NCI-H510A (cell line): Measurements from ENCODE around the gene DAZAP2.
A peak's percentile ranks its signal among the peaks of the same experiment; 100 is the strongest.
"Not testable (repeated sequence)": the region's sequence is repeated elsewhere in the genome, so short reads cannot be mapped to it uniquely, and the experiment has no call there.

Source experiments
- DNase-seq: peaks from one replicate; lab custom pipeline; 2025; lab: John Stamatoyannopoulos, UW

DAZAP2 gene

DNA sequence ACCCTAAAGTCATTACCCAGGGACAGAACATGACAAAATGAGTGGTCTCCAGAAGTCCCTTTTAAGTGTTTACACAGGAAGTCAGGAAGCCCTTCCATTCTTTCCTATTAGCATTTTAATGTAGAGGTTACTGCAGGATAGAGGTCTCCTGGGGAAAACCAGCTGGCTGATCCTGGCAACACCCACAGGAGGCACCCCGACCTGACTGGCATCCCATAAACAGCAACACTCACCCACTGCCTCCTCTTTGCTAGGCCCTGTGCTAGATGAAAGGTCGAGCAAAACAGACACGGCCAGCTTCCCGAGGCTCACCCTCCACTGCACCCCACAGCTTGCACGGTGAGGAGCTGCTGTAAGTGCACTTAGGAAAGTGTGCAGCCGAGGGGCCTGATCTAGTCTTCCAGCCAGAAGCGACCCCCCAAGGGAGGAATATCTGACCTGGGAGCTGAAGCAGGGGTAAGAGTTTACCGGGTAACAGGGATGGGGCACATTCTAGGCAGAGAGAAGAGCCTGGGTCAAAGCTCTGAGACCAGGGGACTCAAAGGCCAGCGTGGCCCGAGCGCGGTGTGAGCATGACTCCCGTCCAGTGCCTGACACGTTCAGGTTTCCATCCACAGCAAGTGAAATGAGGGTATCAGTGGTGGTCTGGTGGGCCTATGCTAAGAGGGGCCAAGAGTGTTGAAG lies 9.0 kb downstream of the DAZAP2 start:
- no peak for DNase-seq

DNA sequence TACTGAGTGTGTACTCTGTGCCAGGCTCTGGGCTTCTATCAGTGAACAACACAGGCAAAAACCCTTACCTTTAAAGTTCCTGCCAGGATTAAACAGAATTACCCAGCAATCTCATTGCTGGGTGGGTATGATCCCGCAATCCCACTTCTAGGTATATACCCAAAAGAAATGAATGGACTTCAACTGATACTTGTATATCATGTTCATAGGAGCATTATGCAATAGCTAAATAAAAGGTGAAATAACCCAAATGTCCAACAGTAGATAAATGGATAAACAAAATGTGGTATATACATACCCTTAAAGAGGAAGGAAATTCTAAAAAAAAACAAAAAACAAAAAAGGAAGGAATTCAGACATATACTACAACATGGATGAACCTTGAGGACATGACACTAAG lies 14.7 kb downstream of the DAZAP2 start:
- no peak for DNase-seq

DNA sequence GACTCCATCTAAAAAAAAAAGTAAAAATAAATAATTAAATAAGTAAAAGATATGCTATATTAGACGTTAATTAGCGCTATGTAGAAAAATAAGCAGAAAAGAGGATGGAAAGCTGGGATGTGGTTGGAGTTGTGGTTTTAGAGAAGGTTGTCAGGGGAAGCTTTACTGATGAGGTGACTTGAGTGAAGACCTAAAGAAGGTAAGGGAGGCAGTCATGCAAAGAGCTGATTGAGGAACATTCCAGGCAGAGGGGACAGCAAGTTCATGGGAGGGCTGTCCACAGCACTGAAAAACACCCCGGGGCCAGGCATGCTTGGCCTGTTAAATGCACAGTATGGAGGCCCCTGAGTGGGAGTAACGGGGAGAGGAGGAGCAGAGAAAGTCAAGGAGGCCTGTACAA lies 15.9 kb downstream of the DAZAP2 start:
- no peak for DNase-seq

DNA sequence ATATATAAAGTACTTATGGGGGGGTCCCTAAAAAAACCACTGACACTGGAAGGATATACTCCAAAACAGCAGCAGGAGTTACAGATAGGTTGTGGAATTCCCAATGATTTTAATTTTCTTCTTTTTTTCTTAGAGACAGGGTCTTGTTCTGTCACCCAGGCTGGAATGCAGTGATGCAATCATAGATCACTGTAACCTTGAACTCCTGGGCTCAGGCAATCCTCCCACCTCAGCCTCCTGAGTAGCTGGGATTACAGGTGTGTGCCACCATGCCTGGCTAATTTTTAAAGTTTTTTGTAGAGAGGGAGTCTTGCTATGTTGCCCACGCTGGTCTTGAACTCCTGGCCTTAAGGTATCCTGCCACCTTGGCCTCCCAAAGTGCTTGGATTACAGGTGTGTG lies 21.0 kb downstream of the DAZAP2 start:
- DNase-seq, result not testable (repeated sequence)

DNA sequence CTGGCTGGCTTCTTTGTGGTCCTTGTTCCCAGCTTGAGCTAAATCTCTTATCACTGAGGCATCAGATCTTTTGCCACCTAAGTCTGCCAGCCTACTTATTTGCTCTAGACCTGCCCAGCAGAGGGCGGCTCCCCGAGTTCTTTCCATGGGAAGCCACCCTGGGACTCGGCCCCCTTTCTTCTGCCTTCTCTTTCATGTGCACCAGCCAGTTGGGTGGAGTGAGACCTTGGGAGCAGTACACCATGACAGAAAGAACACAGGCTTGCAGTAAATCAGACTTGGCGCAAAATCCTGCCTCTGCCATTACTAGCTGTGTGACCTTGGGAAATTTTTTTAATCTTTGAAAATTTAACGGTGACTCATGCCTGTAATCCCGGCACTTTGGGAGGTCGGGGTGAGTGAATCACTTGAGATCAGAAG lies 24.1 kb downstream of the DAZAP2 start:
- DNase-seq, result peak; percentile 19

DNA sequence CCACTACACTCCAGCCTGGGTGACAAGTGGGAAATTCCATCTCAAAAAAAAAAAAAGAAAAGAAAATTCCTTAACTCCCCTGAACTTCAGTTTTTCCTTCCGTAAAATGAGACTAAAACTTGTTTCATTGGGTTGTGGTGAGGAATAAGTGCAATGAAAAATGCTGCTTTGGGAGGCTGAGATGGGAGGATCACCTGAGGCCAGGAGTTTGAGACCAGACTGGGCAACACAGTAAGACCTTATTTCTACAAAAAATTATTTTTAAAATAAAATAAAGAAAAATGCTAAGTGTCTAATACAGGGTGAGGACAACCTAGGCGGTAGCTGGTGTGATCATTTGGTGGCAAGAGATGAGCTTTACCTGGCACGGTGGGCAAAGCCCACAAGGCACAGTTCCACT lies 24.7 kb downstream of the DAZAP2 start:
- no peak for DNase-seq

DNA sequence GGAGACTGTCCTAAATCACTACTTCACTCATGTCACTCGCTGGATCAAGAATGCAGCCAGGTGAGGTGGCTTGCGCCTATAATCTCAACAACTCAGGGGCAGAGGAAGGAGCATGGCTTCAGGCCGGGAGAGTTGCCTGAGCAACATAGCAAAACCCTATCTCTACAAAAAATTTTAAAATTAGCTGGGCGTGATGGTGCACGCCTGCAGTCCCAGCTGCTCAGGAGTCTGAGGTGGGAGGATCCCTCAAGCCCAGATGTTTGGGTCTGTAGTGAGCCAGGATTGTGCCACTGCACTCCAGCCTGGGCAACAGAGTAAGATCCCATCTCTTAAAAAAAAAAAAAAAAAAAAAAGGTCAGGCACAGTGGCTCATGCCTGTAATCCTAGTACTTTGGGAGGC lies 25.7 kb downstream of the DAZAP2 start:
- no peak for DNase-seq

DNA sequence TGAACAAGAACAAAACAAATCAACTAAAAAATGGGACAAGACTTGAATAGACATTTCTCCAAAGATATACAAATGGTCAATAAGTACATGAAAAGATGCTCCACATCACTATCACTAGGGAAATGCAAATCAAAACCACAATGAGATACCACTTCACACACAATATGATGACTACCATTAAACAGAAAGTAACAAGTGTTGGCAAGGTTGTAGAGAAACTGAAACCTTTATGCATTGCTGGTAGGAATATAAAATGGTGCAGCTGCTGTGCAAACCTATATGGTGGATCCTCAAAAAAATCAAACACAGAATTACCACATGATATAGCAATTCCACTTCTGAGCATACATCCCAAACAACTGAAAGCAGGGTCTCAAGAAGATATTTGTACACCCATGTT lies 26.4 kb downstream of the DAZAP2 start:
- DNase-seq, result no peak

DNA sequence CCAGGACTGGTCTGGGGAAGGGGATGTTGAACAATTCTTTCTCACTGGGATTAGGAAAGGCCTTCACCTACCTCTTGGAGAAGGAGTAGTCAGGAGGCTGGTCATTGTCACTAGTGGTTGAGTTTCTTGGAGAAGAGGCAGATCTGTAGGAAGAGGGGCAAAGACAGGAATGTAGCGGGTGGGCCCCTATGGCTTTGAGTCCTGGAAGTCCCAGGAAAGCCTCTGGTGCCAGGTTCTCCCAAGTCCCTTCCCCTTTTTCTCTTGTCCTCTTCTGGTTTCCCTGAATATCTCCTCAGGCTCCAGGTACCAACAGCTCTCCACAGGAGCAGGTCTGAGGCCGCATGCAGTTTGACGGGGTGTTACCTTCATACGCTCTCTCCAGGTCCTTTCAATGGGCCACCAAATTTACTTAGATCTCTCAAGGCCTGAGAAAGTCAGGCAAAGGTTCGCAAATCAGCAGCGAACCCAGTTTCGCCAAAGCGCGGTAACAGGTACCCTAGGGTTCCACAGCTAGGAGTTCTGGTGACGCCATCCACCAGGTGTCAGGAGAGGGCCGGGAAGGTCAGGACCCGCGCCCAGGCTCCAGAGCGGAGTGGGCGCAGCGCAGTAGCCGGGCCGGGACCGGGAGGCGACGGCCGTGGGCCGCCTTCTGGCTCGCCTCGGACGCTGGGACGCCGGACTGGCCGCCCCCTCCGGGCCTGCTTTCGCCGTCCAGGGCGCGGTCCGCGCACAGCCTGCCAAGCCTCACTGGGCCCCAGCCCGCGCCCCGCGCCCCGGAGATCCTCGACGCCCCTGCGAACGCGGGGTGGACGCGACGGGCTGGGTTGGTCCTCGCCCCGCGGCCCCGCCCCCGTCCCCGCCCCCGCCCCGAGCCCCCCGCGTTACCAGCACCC lies 30.8 kb downstream of the DAZAP2 start:
- DNase-seq, result peak; percentile 39

DNA sequence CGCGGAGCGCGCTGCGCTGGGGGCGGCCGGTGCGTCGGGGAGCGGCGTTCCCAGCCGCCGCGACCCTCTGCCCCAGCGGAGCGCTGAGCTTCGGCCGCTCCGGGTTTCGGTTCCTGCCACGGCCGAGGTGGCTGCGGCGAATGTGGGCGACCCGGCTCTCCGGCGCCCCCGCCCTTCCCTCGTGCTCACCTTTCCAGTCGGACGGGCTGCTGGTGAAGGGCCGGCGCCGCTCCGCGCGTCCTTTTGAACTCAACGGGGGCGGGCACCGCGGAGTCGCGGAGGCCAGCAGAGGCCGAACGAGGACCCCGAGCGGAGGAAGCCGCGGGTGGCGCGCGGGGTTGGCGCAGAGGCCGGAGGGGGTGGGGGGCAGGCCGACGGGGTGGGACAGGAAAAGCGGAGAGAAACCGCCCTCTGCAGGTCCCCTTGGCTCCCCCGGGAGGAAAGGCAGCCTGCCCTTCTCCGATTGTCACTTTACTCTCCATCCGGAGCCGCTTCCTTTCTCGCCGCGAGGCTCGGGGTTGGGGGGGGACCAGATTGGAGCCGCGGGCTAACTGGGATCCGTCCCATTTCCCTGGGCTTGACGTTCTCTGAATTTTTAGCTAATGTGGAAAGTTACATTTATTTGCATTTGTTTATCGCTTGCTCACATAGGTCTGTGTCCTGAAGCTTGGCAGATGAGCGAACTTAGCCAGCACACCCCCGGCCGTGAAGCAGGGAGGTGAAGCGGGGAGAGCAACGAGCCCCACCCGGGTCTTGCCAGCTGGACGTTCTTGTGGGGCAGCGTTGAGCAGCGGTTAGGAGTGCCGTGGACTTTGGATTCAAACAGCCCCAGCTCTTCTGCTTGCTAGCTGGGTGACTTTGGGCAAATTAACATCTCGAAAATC lies 31.7 kb downstream of the DAZAP2 start, which contains the start of gene SMAGP:
TSS of gene SMAGP (minus strand) at position 349 of the 884 bp plus-strand sequence. CDS start 1,137 bp downstream, outside the sequence.
- DNase-seq, result peak; percentile 76

DNA sequence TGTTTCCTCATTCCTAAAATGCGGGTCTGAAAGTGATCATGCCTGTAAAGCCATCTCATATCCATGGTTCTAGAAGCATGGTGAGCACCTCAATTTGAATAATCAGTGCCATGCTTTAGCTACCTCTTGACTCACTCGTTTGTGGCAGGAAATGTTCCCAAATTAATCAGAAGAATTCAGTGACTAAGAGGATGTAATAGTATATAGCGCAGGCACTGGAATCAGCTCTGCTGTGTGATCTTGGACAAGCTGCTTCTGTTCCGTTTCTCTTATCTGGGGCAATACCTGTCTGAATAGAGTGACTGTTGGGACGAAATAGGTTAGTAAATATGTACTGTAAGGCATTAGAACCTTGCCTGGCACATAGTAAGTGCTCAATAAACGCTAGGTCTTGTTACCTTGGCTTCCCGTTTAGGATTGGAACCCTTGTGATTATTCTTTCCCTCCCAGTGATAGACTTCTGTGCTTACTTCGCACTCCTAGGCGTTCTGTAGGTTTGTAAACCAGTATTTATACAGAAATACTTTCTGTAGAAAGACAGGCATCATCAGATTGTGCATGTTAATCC lies 32.4 kb downstream of the DAZAP2 start:
- DNase-seq, result no peak

DNA sequence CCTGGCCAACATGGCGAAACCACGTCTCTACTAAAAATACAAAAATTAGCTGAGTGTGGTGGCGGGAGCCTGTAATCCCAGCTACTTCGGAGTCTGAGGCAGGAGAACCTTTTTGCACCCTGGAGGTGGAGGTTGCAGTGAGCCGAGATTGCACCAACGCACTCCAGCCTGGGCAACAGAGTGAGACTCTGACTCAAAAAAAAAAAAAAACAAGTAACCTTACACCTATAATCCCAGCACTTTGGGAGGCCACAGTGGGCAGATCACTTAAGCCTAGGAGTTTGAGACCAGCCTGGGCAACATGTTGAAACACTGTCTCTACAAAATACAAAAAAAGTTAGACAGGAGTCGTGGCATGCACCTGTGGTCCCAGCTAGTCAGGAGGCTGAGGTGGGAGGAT lies 34.2 kb downstream of the DAZAP2 start:
- DNase-seq, result not testable (repeated sequence)

DNA sequence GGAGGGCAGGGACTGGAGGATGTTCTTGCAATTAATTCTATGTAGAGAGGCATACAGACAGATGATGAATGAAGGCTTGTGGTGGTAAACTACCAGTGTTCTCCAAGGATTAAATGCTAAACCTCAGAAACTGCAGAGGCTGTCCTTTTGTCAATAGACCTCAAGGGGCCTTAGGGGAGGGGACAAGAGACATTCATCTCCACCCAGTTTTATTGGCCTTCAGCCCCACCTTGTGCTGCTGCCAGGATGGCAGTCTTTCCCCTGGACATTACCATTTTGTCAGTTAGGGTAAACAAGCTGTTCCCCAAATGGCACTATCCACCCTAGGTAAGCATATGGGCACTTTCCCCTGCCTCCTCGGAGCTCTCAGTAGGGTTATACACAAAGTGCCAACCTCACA lies 36.5 kb downstream of the DAZAP2 start:
- no peak for DNase-seq

DNA sequence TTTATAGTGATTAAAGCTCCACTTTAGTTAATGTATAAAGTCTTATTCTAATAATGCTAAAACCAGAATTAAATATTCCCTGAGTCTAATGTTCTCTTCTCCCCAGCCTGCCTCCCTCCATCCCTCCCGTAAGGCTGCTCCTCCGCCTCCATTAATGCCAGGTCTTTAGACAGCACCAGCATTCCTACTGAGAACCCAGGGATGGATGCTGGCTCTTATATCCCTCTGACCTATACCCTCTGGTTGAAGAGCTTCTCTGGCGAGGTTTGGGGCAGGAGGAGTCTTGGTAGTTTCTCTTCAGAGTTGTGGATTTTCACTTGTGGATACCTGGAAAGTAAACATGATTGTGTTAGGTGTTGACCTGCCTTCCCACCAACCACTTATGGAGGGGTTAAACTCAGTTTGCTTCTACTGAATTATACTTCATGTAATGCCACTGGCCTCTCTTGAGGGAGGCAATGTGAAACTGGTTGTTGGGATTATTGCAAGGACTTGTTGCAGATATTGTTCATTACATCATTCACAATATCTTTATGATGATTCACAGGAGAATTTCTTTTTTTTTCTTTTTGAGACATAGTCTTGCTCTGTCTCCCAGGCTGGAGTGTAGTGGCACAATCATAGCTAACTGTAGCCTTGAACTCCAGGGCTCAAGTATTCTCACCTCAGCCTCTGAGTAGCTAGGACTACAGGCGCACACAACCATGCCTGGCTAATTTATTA lies 42.7 kb downstream of the DAZAP2 start:
- DNase-seq, result no peak

DNA sequence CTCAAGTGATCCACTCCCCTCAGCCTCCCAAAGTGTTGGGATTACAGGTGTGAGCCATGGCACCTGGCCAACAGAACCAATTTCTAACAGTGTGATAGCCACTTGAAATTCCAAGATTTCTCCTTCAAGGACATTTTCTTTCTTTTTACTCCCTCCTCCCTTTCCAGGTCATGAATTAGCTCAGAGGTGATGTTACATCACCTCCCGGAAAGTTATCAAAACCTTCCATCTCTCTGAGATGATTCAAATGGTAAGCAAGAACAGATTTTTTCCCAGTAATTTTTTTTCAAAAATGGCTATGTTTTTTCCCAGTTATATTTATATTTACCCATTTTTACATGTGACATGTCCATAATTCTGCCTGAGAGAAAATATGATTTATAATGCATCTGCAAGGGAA lies 47.2 kb downstream of the DAZAP2 start:
- no peak for DNase-seq

DNA sequence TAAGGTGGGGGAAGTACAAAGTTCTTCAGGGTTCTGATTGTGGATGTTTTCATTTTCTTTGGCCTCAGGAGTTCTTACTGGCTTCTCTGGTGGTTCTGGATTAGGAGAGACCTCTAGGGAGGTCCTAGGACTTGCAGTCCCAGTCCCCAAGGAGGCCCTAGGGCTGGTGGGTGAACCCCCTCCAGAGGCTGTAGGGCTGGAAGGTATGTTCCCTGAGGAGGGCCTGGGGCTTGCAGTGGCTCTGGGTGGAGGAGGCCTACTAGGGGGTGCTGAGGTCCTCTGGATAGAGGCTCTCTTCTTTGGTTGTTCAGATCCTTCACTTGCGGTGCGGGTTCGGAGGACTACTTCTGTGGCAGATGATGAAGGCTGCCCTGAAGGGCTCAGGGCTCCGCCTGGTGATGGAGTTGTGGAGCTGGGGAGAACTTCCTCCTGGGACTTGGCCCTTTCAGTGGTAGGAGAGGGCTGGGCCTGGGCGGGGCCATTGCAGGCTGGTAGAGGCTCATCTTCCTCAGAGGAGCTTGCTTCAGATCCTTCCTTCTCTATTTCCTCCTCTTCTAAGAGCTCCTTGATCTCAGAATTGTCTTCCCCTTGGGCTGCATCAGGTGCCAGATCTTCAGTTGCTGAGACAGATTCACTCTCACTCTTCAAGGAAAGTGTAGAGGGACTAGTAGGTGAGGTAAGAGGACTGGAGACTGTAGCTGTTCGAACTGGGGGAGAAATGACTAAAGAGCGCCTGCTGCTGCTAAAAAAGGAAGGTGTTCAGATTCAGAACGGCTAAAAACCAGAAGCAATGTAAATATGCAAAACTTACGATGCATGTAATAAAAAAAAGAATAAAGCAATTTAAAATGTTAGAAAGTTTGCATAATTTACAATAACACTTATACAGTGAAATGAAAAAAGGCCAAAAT lies 53.2 kb downstream of the DAZAP2 start:
- DNase-seq, result not testable (repeated sequence)
